K562 (cell line): Measurements from ENCODE around the gene DCTN2. TPM values are rescaled to one million over a fixed set of nuclear protein-coding genes. Genes with fewer than 3 reads are reported as not detected.

Experiments used
- CREB1 ChIP-seq, 2 experiments: sonication (generic) in 1 of 2; formaldehyde crosslinking in 1 of 2; IDR thresholded peaks; 2 replicates each; pipeline versions ENCODE4 v1.6.1 to v1.8.0; 2012 to 2022; ENCODE audit warnings: inconsistent platforms in 1 of 2, mild to moderate bottlenecking in 1 of 2, missing genetic modification reagents in 1 of 2, moderate library complexity in 1 of 2
- CSDE1 ChIP-seq, 2 experiments: fragments of 450-650 bp; IDR thresholded peaks; 2 replicates each; pipeline ENCODE4 v1.6.1; 2016; ENCODE audit warnings: mild to moderate bottlenecking in 1 of 2
- FOSL1 ChIP-seq: fragments of 200-800 bp; sonication (Bioruptor generic); conservative IDR thresholded peaks from 2 replicates; pipeline ENCODE4 v1.6.1; 2016; ENCODE audit warnings: missing genetic modification characterization, missing compliant biosample characterization
- FUS ChIP-seq: fragments of 200-400 bp; formaldehyde crosslinking; optimal IDR thresholded peaks from 2 replicates; pipeline ENCODE3; 2017; ENCODE audit warnings: low read depth, low read length
- HLTF ChIP-seq: fragments of 450-650 bp; IDR thresholded peaks from 2 replicates; pipeline ENCODE4 v1.6.1; 2016
- PHB ChIP-seq: fragments of 250-450 bp; sonication (Bioruptor Pico); IDR thresholded peaks from 2 replicates; pipeline ENCODE4 v1.5.0; 2021
- POLR2AphosphoS5 ChIP-seq: IDR thresholded peaks from 2 replicates; pipeline ENCODE4 v1.6.1; 2011; ENCODE audit warnings: mild to moderate bottlenecking, low read depth, low read length, moderate library complexity; ENCODE audit not compliant: control insufficient read depth, insufficient read depth
- POLR3A ChIP-seq: IDR thresholded peaks from 2 replicates; pipeline ENCODE4 v1.6.1; 2011; ENCODE audit warnings: borderline replicate concordance, mild to moderate bottlenecking, moderate library complexity; ENCODE audit not compliant: insufficient read length, insufficient read depth; ENCODE audit errors: extremely low read depth
- RNF2 ChIP-seq: sonication (generic); IDR thresholded peaks from 2 replicates; pipeline ENCODE4 v1.6.1; 2016
- U2AF2 ChIP-seq: fragments of 200-400 bp; formaldehyde crosslinking; optimal IDR thresholded peaks from 2 replicates; pipeline ENCODE3; 2017; ENCODE audit warnings: low read depth, mild to moderate bottlenecking, low read length
- ZC3H8 ChIP-seq: fragments of 450-650 bp; IDR thresholded peaks from 2 replicates; pipeline ENCODE4 v1.6.1; 2017
- ZNF75A ChIP-seq: fragments of 450-650 bp; formaldehyde crosslinking; IDR thresholded peaks from 2 replicates; pipeline ENCODE4 v1.4.0; 2020; ENCODE audit warnings: mild to moderate bottlenecking
- polyA plus RNA-seq, 8 experiments: library from polyadenylated mRNA; depleted of rRNA in 4 of 8; stranded (reverse) in 5 of 8; unstranded in 3 of 8; fragments of >200 nt; fragmentation: Nextera tagmentation in 2 of 8; fragmentation: Illumina TruSeq in 1 of 8; extraction: Ambion mirVana in 2 of 8; extraction: Trizol in 1 of 8; gene quantifications; 2 replicates each; pipeline versions ENCODE4 v1.2.1 to v1.2.3, GENCODE V29; 2011 to 2014; ENCODE audit warnings: inconsistent platforms in 1 of 8, missing spikeins in 1 of 8
- total RNA-seq, 7 experiments: library from RNA; depleted of rRNA in 6 of 7; stranded (reverse); fragments of >200 nt in 6 of 7; fragmentation: Illumina TruSeq in 2 of 7; extraction: Trizol in 2 of 7; gene quantifications; 2 replicates each; pipeline versions ENCODE4 v1.2.1 to v1.2.3, GENCODE V29; 2011 to 2021; ENCODE audit warnings: low replicate concordance in 1 of 7
- TF ChIP-seq, protein P1 (sequence below): sonication (generic); formaldehyde crosslinking; IDR thresholded peaks from 2 replicates; pipeline ENCODE4 v1.8.0; 2022; ENCODE audit warnings: mild to moderate bottlenecking, missing genetic modification reagents
- TF ChIP-seq, protein P2 (sequence below): IDR thresholded peaks from 2 replicates; pipeline ENCODE4 v1.6.1; 2016; ENCODE audit warnings: missing genetic modification characterization, missing compliant biosample characterization
- TF ChIP-seq, protein P3 (sequence below): sonication (generic); formaldehyde crosslinking; IDR thresholded peaks from 2 replicates; pipeline ENCODE4 v1.8.1; 2023; ENCODE audit warnings: mild to moderate bottlenecking, missing genetic modification reagents
- TF ChIP-seq, protein P4 (sequence below): fragments of 250-450 bp; sonication (Bioruptor Pico); IDR thresholded peaks from 2 replicates; pipeline ENCODE4 v1.5.0; 2021; ENCODE audit warnings: mild to moderate bottlenecking, moderate library complexity
- TF ChIP-seq, protein P5 (sequence below): fragments of 450-650 bp; formaldehyde crosslinking; conservative IDR thresholded peaks from 2 replicates; pipeline ENCODE4 v1.4.0; 2022; ENCODE audit warnings: mild to moderate bottlenecking, missing genetic modification characterization
- TF ChIP-seq, protein P6 (sequence below): fragments of 450-650 bp; formaldehyde crosslinking; IDR thresholded peaks from 2 replicates; pipeline ENCODE4 v1.4.0; 2022; ENCODE audit warnings: mild to moderate bottlenecking, moderate library complexity

The DCTN2 gene
- total and polyA plus RNA-seq, 9 of the 15 experiments (the other 6 are each of a cell fraction or from before 2014, with no cell fraction given): 43.6 to 270 (median 125) TPM

DNA sequence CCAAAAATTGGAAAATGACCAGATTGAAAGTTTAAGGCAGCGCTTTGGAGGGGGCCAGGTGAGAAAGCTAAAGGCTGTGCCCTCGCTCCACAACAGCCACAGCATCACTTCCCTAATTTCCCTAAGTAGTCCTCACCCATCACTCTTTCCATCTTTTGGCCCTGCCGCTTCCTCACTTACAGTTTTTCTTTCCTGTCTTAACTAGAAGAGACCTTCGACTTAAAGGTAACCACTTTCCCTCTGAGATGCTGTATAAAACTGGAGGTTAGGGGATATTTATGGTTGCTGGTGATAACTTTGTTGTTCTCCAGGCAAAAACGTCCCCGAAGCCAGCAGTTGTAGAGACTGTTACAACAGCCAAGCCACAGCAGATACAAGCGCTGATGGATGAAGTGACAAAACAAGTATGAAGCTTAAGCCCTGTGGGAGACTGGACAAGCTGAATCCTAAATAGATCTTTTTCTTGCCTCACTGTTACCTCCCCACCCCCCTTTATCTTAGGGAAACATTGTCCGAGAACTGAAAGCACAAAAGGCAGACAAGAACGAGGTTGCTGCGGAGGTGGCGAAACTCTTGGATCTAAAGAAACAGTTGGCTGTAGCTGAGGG lies 31.0 kb downstream of the DCTN2 start (continued):
- TF ChIP-seq, protein P1, sequence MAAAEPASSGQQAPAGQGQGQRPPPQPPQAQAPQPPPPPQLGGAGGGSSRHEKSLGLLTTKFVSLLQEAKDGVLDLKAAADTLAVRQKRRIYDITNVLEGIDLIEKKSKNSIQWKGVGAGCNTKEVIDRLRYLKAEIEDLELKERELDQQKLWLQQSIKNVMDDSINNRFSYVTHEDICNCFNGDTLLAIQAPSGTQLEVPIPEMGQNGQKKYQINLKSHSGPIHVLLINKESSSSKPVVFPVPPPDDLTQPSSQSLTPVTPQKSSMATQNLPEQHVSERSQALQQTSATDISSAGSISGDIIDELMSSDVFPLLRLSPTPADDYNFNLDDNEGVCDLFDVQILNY (CRISPR knock-in tag): no peak
- TF ChIP-seq, protein P2, sequence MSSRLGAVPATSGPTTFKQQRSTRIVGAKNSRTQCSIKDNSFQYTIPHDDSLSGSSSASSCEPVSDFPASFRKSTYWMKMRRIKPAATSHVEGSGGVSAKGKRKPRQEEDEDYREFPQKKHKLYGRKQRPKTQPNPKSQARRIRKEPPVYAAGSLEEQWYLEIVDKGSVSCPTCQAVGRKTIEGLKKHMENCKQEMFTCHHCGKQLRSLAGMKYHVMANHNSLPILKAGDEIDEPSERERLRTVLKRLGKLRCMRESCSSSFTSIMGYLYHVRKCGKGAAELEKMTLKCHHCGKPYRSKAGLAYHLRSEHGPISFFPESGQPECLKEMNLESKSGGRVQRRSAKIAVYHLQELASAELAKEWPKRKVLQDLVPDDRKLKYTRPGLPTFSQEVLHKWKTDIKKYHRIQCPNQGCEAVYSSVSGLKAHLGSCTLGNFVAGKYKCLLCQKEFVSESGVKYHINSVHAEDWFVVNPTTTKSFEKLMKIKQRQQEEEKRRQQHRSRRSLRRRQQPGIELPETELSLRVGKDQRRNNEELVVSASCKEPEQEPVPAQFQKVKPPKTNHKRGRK (tag): no peak
- peak; percentile 59; the same call in 1 of the 2 replicates for TF ChIP-seq ZNF75A (CRISPR knock-in tag)
- no peak; the same call in 1 of the 2 replicates for TF ChIP-seq PHB (CRISPR knock-in tag)
- no peak for TF ChIP-seq FUS
- peak; percentile 36; the same call in 1 of the 2 replicates for TF ChIP-seq CREB1 (IDR thresholded peaks at IDR 0.05)
- TF ChIP-seq CREB1 (CRISPR knock-in tag; IDR thresholded peaks at IDR 0.05): 0 out of 2 replicates have a peak, but pooled peaks have one; percentile 15
- no peak for TF ChIP-seq HLTF
- TF ChIP-seq, protein P3, sequence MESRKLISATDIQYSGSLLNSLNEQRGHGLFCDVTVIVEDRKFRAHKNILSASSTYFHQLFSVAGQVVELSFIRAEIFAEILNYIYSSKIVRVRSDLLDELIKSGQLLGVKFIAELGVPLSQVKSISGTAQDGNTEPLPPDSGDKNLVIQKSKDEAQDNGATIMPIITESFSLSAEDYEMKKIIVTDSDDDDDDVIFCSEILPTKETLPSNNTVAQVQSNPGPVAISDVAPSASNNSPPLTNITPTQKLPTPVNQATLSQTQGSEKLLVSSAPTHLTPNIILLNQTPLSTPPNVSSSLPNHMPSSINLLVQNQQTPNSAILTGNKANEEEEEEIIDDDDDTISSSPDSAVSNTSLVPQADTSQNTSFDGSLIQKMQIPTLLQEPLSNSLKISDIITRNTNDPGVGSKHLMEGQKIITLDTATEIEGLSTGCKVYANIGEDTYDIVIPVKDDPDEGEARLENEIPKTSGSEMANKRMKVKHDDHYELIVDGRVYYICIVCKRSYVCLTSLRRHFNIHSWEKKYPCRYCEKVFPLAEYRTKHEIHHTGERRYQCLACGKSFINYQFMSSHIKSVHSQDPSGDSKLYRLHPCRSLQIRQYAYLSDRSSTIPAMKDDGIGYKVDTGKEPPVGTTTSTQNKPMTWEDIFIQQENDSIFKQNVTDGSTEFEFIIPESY (CRISPR knock-in tag): no peak
- no peak for TF ChIP-seq U2AF2
- no peak for TF ChIP-seq ZC3H8
- TF ChIP-seq POLR2AphosphoS5: peak; percentile 15
- TF ChIP-seq CSDE1 (IDR thresholded peaks at IDR 0.05): no peak
- TF ChIP-seq FOSL1 (tag): no peak
- TF ChIP-seq RNF2: no peak
- TF ChIP-seq, protein P4, sequence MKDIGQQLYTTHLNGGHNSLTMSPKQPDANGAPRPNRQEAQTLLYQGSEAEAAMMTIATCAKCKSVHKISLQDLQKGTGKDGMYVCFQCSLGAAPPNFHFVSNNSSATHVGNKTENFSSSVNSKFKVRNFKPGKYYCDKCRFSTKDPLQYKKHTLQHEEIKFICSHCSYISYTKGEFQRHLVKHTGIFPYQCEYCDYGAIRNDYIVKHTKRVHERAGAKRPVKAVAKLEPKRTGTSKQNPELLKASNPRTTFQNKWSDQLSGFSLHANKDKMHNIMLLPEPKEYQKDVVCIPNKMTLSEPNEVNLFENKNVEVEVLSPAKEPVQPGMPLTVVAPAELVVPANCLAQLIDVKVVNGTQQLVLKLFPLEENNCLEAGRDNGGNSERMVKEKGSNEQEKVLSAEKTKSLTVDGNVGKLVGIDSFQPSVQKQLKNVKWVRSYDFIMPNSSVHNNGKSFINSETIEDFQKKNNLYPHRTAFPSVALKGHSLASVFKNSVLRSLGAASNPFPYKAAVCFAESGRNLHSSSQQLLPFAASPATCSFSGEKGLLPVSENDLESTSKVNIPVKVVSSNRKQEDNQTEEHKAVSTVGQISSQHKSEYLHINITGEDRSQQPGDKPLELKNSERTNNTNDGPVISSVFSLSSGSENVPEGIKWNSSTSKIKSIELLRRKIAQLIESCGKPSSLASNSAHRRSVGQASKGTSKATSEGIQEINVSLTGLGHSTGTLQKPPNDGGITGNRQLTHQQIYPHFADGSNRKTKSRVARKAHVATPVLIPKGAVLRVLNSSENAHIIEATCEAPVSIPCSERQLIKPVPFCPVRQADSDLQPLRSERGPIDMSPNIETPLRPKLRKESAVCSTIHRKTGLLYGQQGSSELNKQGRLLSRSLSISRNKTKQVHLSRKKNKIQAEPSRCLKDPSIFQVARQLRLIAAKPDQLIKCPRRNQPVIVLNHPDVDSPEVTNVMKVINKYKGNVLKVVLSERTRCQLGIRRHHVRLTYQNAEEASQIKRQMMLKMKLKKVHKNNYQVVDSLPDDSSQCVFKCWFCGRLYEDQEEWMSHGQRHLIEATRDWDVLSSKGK (CRISPR knock-in tag): peak; percentile 19; the same call in 1 of the 2 replicates
- TF ChIP-seq POLR3A: no peak
- TF ChIP-seq, protein P5, sequence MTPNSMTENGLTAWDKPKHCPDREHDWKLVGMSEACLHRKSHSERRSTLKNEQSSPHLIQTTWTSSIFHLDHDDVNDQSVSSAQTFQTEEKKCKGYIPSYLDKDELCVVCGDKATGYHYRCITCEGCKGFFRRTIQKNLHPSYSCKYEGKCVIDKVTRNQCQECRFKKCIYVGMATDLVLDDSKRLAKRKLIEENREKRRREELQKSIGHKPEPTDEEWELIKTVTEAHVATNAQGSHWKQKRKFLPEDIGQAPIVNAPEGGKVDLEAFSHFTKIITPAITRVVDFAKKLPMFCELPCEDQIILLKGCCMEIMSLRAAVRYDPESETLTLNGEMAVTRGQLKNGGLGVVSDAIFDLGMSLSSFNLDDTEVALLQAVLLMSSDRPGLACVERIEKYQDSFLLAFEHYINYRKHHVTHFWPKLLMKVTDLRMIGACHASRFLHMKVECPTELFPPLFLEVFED (CRISPR knock-in tag): peak; percentile 96
- TF ChIP-seq, protein P6, sequence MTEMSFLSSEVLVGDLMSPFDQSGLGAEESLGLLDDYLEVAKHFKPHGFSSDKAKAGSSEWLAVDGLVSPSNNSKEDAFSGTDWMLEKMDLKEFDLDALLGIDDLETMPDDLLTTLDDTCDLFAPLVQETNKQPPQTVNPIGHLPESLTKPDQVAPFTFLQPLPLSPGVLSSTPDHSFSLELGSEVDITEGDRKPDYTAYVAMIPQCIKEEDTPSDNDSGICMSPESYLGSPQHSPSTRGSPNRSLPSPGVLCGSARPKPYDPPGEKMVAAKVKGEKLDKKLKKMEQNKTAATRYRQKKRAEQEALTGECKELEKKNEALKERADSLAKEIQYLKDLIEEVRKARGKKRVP: no peak
